Amniotic epithelial cell (primary cell): Measurements from ENCODE around the gene ICOS.

ENCODE experiments used
- DNase-seq: peaks from one replicate; pipeline ENCODE4 v3.0.0-alpha.2; 2010; ENCODE audit warnings: low read depth

ICOS gene

GRCh38 chr2:204010628-204011560 is 74.3 kb downstream of the ICOS start:
- DNase-seq: no peak
